Stimulated activated CD4-positive, alpha-beta T cell treated with anti-CD3 and anti-CD28 coated beads, Interleukin-12 subunit alpha, Interleukin-12 subunit beta, amount 100 ng/mL, for 4 hours (primary cell): ENCODE measurements around the gene ELOVL2.
"Not testable (repeated sequence)": the region's sequence is repeated elsewhere in the genome, so short reads cannot be mapped to it uniquely, and the experiment has no call there.

Experiments used
- DNase-seq: peaks from one replicate; pipeline ENCODE4 v3.0.0-alpha.2; 2020

ELOVL2 gene, protein sequence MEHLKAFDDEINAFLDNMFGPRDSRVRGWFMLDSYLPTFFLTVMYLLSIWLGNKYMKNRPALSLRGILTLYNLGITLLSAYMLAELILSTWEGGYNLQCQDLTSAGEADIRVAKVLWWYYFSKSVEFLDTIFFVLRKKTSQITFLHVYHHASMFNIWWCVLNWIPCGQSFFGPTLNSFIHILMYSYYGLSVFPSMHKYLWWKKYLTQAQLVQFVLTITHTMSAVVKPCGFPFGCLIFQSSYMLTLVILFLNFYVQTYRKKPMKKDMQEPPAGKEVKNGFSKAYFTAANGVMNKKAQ

DNA sequence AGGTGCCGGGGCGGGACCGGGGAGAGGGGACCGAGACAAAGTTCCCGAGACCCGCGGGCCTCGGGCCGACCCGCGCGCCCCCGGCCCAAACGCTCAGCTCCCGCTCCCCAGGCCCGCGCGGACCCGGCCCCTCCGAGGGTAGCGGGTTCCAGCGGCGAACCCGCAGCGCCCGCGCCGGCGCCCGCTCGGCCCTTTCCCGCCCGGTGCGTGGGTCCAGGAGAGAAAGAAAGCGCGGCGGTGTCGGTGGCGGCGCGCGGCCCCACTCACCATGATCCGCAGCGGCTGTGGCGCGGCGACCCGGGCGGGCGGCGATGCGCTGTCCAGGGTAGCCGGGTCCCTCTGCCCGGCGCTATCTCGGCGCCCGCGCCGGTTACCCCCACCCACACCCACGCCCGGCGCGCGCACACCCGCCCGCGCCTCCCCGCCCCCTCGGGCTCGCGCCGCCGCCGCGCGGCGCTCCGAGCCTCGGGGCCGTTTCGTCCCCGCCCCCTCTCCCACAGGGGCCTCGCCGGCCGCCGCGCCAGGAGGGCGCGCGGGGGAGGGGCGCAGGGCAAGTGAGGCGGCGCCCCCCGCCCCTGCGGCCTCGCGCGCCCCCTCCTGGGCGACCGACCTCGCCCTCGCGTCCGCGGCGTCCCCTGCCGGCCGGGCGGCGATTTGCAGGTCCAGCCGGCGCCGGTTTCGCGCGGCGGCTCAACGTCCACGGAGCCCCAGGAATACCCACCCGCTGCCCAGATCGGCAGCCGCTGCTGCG lies at the start of gene ELOVL2:
TSS of gene ELOVL2 (minus strand) at position 345 of the 751 bp plus-strand sequence. CDS start at position 270, 75 bp downstream.
- DNase-seq, result peak; percentile 10

DNA sequence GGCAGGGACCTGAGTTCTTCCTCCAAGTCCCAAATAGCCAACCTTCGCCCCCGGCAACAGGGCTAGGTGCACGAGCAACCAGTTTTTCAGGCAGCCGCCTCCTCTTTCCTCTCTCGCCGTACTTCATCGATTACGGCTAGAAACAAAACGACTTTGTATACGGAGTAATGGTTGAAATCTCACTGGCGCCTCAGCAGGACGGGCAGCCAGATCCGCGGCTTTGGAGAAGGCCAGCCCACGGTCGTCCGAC lies 49.2 kb upstream of the ELOVL2 start:
- DNase-seq, result no peak

DNA sequence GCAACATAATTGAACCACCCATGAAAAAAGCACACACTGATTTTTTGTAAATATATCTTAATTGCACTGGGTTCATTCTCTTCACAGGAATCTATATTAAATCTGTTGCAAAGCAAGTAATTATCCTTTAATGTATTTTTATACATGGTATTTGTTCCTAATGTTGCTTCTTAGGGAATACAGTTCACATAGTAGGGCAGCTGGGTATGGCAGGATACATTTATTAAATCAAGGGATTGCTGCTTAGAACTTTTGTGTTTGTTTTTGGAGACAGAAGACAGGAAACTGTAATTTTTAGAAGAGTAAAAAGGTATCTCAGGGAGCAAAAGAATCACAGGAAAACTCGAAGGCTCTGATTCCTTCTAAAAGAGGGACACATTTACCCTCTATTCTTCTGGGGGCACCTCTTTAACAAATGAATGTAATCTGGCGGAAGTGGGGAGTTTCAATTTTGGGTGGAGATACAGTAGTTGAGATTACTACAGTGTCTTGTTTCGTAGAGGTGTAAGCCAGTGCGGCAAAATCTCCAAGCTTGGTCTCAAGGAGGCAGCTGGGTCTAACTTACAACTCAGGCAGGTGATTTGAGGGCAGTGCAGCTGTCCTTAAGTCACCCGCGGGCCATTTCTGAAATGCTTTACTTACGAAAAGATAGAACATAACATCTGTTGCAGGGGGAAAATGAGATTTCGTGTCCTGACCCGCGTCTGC lies 48.7 kb upstream of the ELOVL2 start:
- no peak for DNase-seq

DNA sequence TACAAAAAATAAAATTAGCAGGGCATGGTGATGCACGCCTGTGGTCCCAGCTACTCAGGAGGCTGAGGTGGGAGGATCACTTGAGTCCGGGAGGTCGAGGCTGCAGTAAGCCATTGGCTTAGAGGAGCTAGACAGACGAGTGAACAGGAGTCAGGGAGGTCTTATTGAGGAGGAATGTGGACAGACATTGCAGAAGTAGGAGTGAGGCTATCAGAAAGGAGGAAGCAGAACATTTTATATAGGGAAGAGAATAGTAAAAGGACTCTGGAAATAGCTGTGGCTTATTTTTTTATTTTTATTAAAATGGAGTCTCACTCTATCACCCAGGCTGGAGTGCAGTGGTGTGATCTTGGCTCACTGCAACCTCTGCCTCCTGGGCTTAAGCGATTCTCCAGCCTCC lies 47.0 kb upstream of the ELOVL2 start:
- not testable (repeated sequence) for DNase-seq

DNA sequence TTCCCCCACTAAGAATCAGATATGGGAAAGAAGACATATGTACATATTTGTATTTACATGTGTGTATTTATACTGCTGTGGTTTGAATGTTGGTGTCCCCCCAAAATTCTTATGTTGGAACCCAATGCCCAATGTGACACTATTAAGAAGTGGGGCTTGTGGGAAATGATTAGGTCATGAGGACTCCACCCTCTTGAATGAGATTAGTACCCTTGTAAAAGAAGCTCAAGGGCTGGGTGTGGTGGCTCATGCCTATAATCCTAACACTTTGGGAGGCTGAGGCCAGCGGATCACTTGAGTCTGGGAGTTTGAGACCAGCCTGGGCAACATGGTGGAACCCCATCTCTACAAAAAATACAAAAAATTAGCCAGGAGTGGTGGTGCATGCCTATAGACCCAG lies 45.6 kb upstream of the ELOVL2 start:
- DNase-seq, result no peak

DNA sequence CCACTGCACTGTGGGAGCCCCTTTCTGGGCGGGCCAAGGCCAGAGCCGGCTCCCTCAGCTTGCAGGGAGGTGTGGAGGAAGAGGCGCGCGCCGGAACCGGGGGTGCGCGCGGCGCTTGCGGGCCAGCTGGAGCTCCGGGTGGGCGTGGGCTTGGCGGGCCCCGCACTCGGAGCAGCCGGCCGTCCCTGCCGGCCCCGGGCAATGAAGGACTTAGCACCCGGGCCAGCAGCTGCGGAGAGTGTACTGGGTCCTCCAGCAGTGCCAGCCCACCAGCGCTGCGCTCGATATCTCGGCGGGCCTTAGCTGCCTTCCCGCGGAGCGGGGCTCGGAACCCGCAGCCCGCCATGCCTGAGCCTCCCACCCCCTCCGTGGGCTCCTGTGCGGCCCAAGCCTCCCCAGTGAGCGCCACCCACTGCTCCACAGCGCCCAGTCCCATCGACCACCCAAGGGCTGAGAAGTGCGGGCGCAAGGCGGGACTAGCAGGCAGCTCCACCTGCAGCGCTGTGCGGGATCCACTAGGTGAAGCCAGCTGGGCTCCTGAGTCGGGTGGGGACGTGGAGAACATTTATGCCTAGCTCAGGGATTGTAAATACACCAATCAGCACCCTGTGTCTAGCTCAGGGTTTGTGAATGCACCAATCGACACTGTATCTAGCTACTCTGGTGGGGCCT lies 43.2 kb upstream of the ELOVL2 start:
- not testable (repeated sequence) for DNase-seq

DNA sequence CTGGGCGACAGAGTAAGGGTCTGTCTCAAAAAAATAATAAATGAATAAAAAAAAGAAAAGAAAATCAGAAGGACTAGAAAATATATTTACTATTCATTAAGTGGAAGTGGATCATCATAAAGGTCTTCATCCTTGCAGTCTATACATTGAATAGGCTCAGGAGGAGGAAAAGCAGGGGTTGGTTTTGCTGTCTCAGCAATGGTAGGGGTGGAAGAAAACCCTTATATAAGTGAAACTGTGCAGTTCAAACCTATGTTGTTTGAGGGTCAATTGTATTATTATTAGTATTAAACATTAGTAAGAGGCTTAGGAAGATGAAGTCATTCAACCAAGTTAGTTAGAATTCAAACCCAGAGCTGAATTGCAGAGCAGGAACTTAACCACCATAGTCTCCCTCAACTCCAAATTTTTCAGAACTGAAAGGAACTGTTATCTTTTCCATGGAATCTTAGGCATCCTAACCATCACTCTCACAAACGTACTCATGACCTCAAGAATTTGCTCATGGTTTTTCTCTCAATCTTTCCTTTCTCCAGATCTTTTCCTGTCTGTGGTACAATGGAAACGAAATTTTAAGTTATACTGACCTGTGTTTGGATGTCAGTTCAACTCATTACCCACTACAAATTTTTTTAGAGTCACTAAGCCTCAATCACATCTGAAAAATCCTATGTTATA lies 41.8 kb upstream of the ELOVL2 start:
- DNase-seq, result no peak

DNA sequence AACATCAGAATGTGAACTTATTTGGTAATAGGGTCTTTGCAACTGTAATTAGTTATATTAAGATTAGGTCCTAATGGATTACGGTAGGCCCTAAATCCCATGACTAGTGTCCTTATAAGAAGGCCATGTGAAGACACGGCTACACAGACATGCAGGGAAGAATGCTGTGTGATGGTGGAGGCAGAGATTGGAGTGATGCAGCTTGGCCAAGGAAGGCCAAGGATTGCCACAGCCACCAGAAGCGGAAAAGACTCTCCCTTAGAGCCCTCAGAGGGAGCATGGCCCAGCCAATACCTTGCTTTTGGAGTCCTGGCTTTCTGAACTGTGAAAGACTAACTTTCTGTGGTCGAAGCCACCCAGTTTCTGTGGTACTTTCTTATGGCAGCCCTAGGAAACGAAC lies 39.9 kb upstream of the ELOVL2 start:
- no peak for DNase-seq

DNA sequence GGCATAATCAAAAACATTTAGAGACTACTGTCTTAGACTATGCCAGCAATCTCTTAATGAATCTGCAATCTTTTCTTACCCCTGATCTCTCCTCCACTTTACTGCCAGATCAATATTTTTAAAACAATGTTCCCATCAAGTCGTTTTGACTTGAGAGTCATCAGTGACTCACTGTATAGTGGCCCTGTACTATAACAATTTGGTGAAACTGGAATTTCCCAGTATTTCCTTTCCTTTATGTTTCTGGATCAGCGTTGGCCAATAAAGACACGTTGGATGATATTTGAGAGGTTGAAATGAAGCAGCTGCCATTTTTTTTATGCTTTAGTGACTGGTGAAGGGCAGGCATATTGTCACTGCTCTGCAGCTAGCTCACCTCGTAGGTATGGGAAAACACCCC lies 39.4 kb upstream of the ELOVL2 start:
- no peak for DNase-seq

DNA sequence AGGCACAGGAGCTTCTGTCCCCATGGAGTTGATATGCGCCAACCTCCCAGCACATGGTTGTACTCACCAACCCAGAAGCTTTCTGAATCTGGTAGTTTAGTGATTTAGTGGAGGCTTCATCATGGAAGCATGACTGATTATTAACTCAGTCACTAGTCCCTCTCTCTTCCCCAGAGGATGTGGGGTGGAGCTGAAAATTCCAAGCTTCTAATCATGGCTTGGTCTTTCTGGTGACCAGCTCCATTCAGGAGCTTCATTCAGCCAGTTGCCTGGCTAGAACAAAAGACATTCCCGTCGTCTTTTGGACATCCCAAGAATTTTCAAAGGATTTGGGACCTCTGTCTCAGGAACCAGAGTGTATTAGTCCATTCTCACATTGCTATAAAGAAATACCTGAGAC lies 36.2 kb upstream of the ELOVL2 start:
- DNase-seq, result no peak

DNA sequence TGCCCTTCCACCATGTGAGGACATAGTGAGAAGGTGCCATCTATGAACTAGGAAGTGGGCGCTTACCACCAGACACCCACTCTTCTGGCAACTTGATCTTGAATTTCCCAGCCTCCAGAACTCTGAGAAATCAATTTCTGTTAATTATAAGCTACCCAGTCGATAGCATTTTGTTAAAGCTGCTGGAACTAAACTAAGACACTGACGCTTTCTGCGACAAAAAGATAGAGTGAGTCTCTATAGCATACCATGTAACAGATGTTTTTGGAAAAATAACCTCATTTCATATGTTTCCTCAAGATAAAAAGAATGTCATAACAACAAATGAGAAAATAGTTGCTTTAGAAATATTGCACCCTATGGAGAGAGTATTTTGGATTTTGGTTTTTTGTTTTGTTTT lies 34.2 kb upstream of the ELOVL2 start:
- DNase-seq, result no peak

DNA sequence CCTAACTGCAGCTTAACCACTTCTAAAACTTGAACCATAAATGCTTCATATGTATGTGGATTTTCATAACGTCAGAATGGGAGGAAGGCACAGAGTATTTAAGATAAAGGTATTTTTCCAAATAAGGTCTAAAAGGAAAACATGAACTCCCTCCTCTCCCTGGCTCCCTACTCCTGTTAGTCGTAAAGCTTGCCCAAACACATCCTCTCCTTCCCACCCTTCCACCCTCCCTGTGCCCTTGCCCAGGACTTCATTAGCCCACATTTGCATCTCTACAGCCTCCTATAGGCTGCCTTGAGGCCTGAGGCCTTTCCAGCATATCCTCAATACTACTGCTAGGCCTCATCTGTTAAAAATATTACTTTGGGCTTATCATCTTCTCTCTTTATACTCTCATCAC lies 32.4 kb upstream of the ELOVL2 start:
- no peak for DNase-seq

DNA sequence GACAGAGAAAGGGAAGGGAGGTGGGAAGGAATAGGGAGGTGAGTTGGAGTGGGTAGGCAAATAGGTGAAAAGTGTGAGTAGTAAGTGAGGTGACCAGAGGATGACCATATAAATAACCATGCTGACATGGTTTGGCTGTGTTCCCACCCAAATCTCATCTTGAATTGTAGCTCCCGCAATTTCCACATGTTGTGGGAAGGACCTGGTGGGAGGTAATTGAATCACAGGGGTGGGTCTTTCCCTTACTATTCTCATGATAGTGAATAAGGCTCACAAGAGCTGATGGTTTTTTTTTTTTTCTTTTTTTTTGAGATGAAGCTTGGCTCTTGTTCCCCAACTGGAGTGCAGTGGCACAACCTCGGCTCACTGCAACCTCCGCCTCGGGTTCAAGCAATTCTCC lies 28.0 kb upstream of the ELOVL2 start:
- DNase-seq, result no peak

DNA sequence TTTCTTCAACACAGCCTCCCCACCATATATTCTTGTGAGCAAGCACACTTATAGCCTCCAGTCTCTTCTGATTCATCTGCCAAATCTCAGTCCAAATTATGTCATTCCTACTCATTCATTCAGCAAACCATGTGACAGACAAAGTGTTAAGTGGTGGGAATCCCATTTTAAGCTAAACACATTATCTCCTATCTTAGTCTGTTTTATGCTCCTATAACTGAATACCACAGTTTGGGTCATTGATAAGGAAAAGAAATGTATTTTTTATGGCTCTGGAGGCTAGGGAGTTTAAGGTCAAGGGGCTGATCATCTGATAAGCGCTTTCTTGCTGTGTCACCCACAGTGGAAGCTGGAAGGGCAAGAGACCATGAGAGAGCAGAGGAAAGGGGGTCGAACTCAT lies 25.7 kb upstream of the ELOVL2 start:
- no peak for DNase-seq

DNA sequence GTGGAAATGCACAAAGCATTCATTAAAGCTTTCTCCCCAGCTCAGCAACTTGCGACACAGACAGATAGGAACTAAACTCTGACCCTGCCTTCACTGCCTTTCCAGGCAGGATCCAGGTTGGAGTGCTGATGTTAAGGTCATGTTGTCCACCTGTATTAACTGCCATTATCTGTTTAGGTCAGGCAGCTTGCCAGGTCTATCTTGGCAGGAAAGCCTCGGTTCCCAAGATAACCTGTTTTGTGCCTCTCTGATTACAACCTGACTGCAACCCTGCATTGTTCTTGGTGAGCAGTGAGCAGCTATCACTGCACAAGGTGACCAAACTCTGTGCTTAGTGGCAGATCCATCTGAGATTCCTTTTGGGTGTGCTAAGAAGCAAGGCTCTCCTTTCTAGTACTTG lies 23.2 kb upstream of the ELOVL2 start:
- DNase-seq, result no peak

DNA sequence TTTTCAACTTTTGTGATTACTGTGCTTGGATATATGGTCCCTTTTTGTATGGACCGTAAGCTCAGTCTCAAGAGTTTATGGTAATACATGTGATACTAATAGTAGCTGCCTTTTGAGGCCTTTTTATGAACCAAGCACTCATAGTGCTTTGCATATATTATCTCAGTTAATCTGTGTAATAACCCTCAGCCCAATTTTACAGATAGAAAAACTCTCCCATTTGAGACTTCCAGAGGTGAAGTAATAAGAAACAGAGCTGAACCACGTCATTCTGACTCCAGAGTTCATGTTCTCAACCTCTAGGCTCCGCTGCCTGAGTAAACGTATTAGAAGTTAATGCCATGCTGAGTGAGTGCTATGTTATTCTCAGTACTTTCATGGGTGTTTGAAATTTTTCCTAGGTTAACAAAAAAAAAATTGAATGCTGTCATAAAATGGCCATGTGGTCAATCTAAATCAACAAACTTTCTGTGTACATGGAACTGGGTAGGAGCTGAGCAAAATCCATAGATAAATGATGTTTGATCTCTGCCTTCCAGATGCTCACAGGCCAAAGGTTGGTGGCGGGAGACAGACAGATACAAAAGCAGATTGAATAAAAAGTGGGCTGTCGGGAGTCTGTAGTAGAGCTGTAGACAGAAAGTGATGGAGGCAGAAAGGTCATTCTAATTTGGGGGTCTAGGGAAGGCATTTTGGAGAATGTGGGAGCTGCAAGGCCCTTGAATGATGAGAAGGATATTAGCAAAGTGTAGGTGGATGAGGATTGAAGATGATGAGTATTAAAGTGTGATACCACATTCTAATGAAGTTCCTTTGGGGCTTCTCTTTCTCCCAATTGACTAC lies 22.6 kb upstream of the ELOVL2 start:
- no peak for DNase-seq

DNA sequence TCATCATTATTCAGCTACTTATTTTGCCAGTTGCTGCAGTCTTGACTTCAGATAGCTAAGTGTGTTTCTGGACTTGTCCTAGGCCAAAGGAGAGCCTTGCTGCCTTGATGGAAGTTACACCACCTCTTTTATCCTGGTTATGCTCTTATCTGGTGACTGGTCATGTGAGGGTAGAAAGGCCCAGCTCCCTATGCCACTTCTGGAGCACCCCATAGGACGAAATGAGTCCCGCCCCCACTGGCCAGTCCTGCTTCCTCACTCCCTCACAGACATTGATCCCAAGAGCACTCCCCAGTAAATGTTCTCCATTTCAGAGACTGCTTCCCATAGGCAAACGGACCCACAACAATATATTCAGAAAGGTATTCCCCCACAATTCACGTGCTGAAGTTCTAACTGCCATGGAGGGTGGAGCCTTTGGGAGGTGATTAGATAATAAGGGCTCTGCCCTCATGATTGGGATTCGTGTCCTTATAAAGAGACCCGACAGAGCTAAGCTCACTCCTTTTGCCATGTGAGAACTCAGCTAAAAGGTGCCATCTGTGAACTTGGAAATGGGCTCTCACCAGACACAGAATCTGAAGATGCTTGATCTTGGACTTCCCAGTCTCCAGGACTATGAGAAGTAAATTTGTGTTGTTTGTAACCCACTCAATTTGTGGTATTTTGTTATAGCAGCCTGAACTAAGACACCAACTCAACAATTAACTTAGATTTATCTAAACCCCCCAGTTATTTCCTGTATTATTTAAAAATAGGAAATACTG lies 21.5 kb upstream of the ELOVL2 start:
- DNase-seq, result no peak

DNA sequence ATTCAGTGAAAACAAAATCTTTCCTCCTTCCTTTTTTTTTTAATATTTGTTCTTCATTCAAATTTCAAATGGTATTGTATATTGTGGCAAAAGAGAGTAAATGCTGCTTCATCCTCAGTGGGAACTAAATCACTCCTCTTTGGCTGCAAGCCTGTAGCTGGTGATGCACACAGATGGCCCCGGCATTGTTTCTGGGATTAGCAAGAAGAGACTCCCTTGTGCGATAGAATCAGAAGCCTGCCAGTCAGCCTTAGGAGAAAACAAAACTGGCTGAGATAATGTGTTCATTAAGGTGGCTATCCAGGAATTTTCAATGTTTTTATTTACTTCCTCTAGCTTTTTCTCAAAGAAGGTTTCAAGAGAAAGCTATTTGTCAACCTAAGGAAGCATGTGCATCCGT lies 20.7 kb upstream of the ELOVL2 start:
- no peak for DNase-seq

DNA sequence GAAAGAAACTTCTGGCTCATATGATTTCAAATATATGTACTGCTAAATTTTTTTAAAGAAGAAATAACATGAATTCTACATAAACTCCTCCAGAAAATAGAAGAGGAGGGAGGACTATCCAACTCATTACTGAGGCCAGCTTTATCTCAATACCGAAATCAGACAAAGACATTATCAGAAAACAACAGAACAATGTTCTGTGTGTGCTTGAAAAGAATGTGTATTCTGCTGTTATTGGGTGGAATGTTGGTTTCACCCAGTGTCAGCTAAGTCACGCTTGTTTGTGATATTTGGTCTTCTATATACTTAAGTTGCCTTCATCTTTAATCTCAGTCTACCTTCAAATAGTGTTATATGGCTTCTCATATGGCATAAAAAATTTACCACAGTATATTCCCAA lies 18.6 kb upstream of the ELOVL2 start:
- DNase-seq, result no peak

DNA sequence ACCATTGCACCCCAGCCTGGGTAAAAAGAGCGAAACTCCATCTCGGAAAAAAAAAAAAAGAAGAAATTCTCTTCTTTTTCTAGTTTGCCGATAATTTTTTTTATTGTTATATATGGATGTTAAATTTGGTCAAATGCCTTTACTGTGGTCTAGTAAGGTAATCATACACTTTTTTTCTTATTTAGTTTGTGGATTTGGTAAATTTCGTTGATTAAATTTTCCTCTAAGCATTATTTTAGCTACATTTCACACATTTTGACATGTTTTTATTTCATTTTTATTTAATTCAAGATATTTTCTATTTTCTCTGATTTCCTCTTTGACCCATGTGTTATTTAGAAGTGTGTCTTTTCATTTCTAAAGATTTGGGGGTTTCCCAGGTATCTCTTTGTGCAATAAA lies 18.0 kb upstream of the ELOVL2 start:
- DNase-seq, result no peak

DNA sequence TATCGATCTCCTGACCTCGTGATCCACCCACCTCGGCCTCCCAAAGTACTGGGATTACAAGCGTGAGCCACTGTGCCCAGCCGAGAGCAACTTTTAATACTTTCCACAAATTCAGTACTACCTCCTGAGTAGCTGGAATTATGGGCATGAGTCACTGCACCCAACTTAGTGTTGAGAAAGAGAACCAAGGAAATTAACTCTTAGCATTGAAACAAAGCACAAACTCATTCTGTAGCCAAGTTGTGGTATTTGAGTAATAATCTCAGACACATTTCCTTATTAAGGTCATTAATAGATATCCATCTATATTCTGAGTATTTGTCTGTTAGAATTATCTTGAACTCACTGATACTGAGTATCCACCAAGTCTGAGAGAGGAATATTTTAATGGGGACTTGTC lies 14.3 kb upstream of the ELOVL2 start:
- no peak for DNase-seq
